ENCODE results near the gene ARPP21. TPM values are rescaled to one million over a fixed set of nuclear protein-coding genes. Genes with fewer than 3 reads are reported as not detected.
"Not testable (repeated sequence)": the region's sequence is repeated elsewhere in the genome, so short reads cannot be mapped to it uniquely, and the experiment has no call there.

Gene ARPP21
- total RNA-seq, 1 experiment from 2014 or later = not detected

- DNase-seq (ENCODE audit: extremely low read depth, low read depth) = no peak
These were observed 137.0 kb downstream of the ARPP21 start for GRCh38 chr3:35776346-35776745.

GRCh38 chr3:35777065-35777464 is 137.7 kb downstream of the ARPP21 start:
- no peak for DNase-seq (ENCODE audit: extremely low read depth, low read depth)

GRCh38 chr3:35777563-35778554 is 138.5 kb downstream of the ARPP21 start:
- DNase-seq (ENCODE audit: extremely low read depth, low read depth) = no peak

- no peak for DNase-seq (ENCODE audit: extremely low read depth, low read depth)
These were observed 140.3 kb downstream of the ARPP21 start for GRCh38 chr3:35779611-35780010.

- no peak for DNase-seq (ENCODE audit: extremely low read depth, low read depth)
These were observed 141.5 kb downstream of the ARPP21 start for GRCh38 chr3:35780800-35781199.

GRCh38 chr3:35781558-35781957 is 142.2 kb downstream of the ARPP21 start:
- no peak for DNase-seq (ENCODE audit: extremely low read depth, low read depth)

GRCh38 chr3:35782355-35782754 is 143.0 kb downstream of the ARPP21 start:
- DNase-seq (ENCODE audit: extremely low read depth, low read depth) = no peak

- DNase-seq (ENCODE audit: extremely low read depth, low read depth) = no peak
These were observed 144.8 kb downstream of the ARPP21 start for GRCh38 chr3:35784169-35784568.

- DNase-seq (ENCODE audit: extremely low read depth, low read depth) = no peak
These were observed 146.0 kb downstream of the ARPP21 start for GRCh38 chr3:35785234-35785888.

- no peak for DNase-seq (ENCODE audit: extremely low read depth, low read depth)
These were observed 148.6 kb downstream of the ARPP21 start for GRCh38 chr3:35787936-35788335.

GRCh38 chr3:35789042-35789831 is 149.9 kb downstream of the ARPP21 start:
- DNase-seq (ENCODE audit: extremely low read depth, low read depth) = no peak

- DNase-seq (ENCODE audit: extremely low read depth, low read depth) = no peak
These were observed 151.4 kb downstream of the ARPP21 start for GRCh38 chr3:35790764-35791163.

- DNase-seq (ENCODE audit: extremely low read depth, low read depth) = no peak
These were observed 154.3 kb downstream of the ARPP21 start for GRCh38 chr3:35793667-35794066.

- no peak for DNase-seq (ENCODE audit: extremely low read depth, low read depth)
These were observed 161.7 kb downstream of the ARPP21 start for GRCh38 chr3:35800960-35801459.

GRCh38 chr3:35814531-35814930 is 175.2 kb downstream of the ARPP21 start:
- no peak for DNase-seq (ENCODE audit: extremely low read depth, low read depth)

GRCh38 chr3:35815796-35816195 is 176.5 kb downstream of the ARPP21 start:
- DNase-seq (ENCODE audit: extremely low read depth, low read depth) = not testable (repeated sequence)

- DNase-seq (ENCODE audit: extremely low read depth, low read depth) = no peak
These were observed 177.9 kb downstream of the ARPP21 start for GRCh38 chr3:35817216-35817615.

- DNase-seq (ENCODE audit: extremely low read depth, low read depth) = no peak
These were observed 192.8 kb downstream of the ARPP21 start for GRCh38 chr3:35832140-35832571.

All from NCI-H460 (cell line).